Stimulated activated CD8-positive, alpha-beta memory T cell treated with anti-CD3 and anti-CD28 coated beads, Interleukin-7, amount 100 ng/mL, for 48 hours (primary cell): Measurements from ENCODE around the gene TRAPPC5.

Source experiments
- DNase-seq, 2 donors: peaks; one replicate each; pipeline ENCODE4 v3.0.0-alpha.2; 2020; ENCODE audit warnings: low read depth in 1 of 2; ENCODE audit errors: extremely low read depth in 1 of 2

Gene TRAPPC5

GRCh38 chr19:7729831-7730285, 49.2 kb downstream of the TRAPPC5 start:
- no peak for DNase-seq

GRCh38 chr19:7730286-7731217, 49.9 kb downstream of the TRAPPC5 start:
- no peak for DNase-seq

- DNase-seq: no peak
Observed at GRCh38 chr19:7731218-7731595, 50.6 kb downstream of the TRAPPC5 start.

GRCh38 chr19:7731615-7732014, 51.0 kb downstream of the TRAPPC5 start:
- DNase-seq: no peak

GRCh38 chr19:7732045-7732444, 51.4 kb downstream of the TRAPPC5 start, which contains the start of gene CLEC4G:
CLEC4G (minus strand) TSS chr19:7732110; CDS start chr19:7732102, 8 bp downstream.
- DNase-seq: no peak

- DNase-seq: no peak
Observed at GRCh38 chr19:7733376-7733775, 52.7 kb downstream of the TRAPPC5 start.

GRCh38 chr19:7734220-7735203, 53.9 kb downstream of the TRAPPC5 start:
- DNase-seq: no peak

GRCh38 chr19:7736148-7736547, 55.5 kb downstream of the TRAPPC5 start:
- no peak for DNase-seq

GRCh38 chr19:7737215-7737614, 56.6 kb downstream of the TRAPPC5 start:
- no peak for DNase-seq
